ENCODE results near the gene ADGRV1.
"Not testable (repeated sequence)": the region's sequence is repeated elsewhere in the genome, so short reads cannot be mapped to it uniquely, and the experiment has no call there.

The ADGRV1 gene

DNA sequence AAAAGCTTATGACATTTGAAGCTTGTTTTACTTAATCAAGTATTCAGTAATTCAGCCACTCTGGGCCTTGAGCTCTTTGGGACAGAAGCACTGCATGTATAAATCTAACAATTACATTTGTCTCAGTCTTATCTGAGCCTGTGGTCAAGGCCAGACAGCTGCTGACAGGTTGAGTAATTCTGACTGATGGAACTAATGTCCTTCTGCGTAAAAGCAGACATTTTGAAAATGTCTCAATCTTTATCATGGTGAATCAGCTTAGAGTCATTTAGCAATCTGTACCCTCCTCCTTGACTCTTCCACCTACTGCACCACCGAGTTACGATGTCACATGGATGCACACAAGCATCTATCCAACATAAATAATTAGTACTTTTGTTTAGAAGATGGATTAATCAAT is 424.6 kb downstream of the ADGRV1 start:
- no peaks in the 10 kb centered on the region for H3K9me3 Mint-ChIP-seq
- H3K27ac Mint-ChIP-seq: no peak overlapping the region
- no peaks in the 10 kb centered on the region for H3K4me1 Mint-ChIP-seq
- no peak overlapping the region for H3K4me3 Mint-ChIP-seq
- no peaks in the 10 kb centered on the region for H3K27me3 Mint-ChIP-seq
- H3K36me3 Mint-ChIP-seq: no peaks in the 10 kb centered on the region

DNA sequence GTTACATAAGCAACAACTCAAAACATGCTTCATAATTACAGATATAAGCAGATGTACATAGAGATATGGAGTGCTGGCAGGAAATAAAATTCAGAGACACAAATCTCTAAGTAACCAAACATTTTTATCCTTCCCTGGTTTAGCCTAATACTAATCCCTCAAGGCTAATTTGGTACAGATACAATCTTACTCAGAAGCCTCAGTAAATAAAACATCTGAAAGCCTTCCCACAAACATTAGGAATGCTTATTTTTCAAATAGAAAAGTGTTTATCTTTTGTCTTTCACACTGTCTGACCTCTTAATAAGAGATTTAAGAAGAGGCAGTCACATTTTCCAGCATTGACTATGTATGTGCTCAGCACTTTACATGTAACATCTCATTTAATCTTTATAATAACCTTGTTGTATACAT is 425.1 kb downstream of the ADGRV1 start:
- Mint-ChIP-seq H3K27me3 (no peaks in the 10 kb centered on the region), H3K4me3 (no peak overlapping the region), H3K27ac (no peak overlapping the region), H3K36me3 (no peaks in the 10 kb centered on the region), H3K4me1 (no peaks in the 10 kb centered on the region), H3K9me3 (no peaks in the 10 kb centered on the region)

DNA sequence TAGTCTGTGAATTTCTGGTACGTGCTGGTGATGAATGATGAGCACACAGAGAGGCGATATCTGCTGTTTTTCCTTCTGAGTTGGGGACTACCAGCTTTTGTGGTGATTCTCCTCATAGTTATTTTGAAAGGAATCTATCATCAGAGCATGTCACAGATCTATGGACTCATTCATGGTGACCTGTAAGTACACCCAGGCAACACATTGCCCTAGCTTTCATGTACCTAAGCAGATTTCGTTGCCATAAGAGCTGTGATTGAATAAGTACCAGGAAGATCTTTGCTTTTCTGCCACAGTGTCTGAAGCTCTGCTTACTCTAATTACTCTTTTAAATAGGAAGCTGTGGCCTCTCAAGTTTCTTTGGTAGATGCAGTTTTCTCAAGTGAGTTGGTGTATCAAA is 426.7 kb downstream of the ADGRV1 start:
- Mint-ChIP-seq H3K27me3 (no peaks in the 10 kb centered on the region), H3K4me3 (no peak overlapping the region), H3K27ac (no peak overlapping the region), H3K4me1 (no peaks in the 10 kb centered on the region), H3K36me3 (no peaks in the 10 kb centered on the region), H3K9me3 (no peaks in the 10 kb centered on the region)

DNA sequence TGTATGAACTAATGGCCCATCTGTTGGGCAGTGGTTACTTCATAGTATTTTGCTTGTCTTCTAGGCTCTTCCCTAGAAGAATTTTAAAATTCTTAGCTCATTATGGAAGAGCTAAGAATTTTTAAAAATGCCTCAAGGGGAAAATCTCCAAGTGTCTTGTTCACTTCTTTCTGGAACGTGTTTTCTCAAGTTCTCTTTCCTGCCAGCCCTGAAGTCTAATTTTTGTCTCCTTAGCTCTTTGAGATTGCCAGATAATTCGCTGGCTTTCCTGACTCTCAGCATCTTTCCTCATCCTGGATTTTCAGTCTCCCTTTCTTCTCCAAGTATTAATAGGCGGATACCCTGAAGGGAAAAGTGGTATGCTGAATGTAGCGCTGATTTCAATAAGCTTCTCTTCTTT is 429.1 kb downstream of the ADGRV1 start:
- Mint-ChIP-seq H3K36me3 (no peaks in the 10 kb centered on the region), H3K4me3 (no peak overlapping the region), H3K27ac (no peak overlapping the region), H3K9me3 (no peaks in the 10 kb centered on the region), H3K27me3 (no peaks in the 10 kb centered on the region), H3K4me1 (no peaks in the 10 kb centered on the region)

DNA sequence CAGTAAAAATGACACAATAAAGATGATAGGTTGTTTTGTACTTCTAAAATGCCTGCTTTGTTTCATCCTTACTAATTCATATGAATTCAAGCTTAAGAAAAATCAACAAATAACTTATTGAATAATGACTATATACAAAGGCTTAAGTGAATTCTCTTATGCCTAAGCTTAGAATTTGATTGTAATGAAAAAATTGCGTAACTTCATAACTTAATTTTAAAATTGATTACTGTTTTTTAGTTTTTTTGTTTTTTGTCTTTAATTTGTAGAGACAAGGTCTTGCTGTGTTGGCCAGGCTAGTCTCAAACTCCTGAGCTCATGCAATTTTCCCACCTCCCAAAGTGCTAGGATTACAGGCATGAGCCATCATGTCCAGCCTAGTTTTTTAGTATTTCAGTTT is 432.6 kb downstream of the ADGRV1 start:
- no peak overlapping the region for H3K4me3 Mint-ChIP-seq
- H3K36me3 Mint-ChIP-seq: peaks cover 2% of the 10 kb centered on the region
- no peak overlapping the region for H3K27ac Mint-ChIP-seq
- H3K9me3 Mint-ChIP-seq: peaks cover 14% of the 10 kb centered on the region
- peaks cover 5% of the 10 kb centered on the region for H3K27me3 Mint-ChIP-seq
- no peaks in the 10 kb centered on the region for H3K4me1 Mint-ChIP-seq

DNA sequence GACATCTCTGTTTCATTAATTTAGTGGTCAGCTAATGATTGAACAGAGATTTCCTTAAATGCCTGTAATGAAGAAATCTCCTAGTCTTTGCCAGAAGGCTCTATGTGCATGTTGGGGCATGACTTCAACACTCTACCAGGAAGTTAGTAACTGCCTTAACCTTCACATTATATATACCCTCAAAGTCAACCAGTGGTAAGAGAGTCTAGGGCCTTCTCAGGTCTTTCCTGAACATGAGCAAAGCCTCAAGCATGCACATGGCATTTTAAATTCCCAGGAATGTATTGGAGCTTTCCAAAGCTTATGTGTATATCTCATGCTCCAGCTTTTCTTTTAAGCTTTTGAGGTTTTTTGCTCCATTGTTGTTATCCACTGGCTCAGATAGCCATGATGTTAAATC is 436.2 kb downstream of the ADGRV1 start:
- Mint-ChIP-seq H3K4me3 (no peak overlapping the region), H3K27me3 (peaks cover 5% of the 10 kb centered on the region), H3K36me3 (peaks cover 2% of the 10 kb centered on the region), H3K9me3 (peaks cover 14% of the 10 kb centered on the region), H3K4me1 (no peaks in the 10 kb centered on the region), H3K27ac (no peak overlapping the region)

DNA sequence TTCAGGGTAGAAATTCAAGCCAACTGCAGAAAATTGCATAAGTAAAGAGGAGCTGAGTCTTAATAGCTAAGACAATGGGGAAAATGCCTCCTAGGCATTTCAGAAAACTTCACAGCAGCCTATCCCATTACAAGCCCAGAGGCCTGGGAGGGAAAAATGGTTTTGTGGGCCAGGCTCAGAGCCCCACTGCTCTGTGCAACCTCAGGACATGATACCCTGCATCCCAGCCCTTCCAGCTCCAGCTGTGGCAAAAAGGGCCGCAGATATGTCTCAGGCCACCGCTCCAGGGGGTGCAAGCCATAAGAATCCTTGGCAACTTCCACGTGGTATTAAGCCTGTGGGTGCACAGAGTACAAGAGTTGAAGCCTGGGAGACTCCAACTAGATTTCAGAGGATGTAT is 437.5 kb downstream of the ADGRV1 start:
- H3K9me3 Mint-ChIP-seq: peaks cover 14% of the 10 kb centered on the region
- H3K4me1 Mint-ChIP-seq: no peaks in the 10 kb centered on the region
- peaks cover 2% of the 10 kb centered on the region for H3K36me3 Mint-ChIP-seq
- H3K4me3 Mint-ChIP-seq: no peak overlapping the region
- no peak overlapping the region for H3K27ac Mint-ChIP-seq
- H3K27me3 Mint-ChIP-seq: peaks cover 6% of the 10 kb centered on the region

DNA sequence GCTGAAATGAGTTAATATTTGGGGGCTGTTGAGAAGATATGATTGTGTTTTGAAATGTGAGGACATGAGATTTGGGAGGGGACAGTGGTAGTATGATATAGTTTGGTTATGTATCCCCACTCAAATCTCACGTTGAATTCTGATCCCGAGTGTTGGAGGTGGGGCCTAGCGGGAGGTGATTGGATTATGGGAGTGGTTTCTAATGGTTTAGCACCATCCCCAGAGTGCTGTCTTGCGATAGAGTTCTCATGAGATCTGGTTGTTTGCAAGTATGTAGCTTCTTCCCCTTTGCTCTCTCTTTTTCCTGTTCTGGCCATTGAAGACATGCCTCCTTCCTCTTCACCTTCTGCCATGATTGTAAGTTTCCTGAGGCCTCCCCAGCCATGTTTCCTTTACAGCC is 438.5 kb downstream of the ADGRV1 start:
- no peaks in the 10 kb centered on the region for H3K4me1 Mint-ChIP-seq
- H3K4me3 Mint-ChIP-seq: no peak overlapping the region
- H3K36me3 Mint-ChIP-seq: peaks cover 2% of the 10 kb centered on the region
- H3K9me3 Mint-ChIP-seq: peaks cover 14% of the 10 kb centered on the region
- H3K27me3 Mint-ChIP-seq: peaks cover 7% of the 10 kb centered on the region
- H3K27ac Mint-ChIP-seq: no peak overlapping the region

DNA sequence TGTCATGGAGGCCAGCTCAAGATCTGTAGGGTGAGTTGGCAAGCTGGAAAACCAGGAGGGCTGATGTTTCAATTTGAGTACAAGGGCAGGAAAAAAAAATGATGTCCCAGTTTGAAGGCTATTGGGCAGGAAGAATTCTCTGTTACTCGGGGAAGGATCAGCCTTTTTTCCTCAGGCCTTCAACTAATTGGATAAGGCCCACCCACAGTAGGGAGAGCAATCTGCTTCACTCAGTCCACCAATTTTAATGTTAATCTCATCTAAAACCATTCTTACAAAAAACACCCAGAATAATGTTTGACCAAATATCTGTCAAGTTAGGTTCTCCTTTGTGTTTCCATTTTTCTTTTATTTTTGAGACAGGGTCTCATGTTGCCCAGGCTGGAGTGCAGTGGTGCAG is 442.1 kb downstream of the ADGRV1 start:
- Mint-ChIP-seq H3K4me1 (no peaks in the 10 kb centered on the region), H3K36me3 (peaks cover under 1% of the 10 kb centered on the region), H3K4me3 (no peak overlapping the region), H3K27me3 (peaks cover 8% of the 10 kb centered on the region), H3K9me3 (peaks cover 1% of the 10 kb centered on the region), H3K27ac (no peak overlapping the region)

DNA sequence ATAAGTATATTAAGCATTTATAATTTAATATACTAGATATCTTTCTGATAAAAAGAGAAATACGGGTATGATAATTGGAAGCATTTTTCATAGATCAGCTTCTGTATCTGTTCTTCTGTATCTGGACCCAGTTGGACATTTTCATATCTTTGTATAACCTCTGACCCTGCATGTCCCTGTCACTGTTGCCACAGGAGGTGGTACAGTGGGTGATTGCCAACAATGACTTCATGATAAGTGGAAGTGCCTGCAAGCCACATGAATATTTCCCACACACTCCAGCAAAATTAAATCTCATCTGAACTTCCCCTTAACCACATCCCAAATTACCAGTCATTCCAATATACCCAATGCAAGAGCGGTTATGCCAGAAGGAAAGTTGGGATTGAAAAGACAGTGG is 448.1 kb downstream of the ADGRV1 start:
- Mint-ChIP-seq H3K27ac (no peak overlapping the region), H3K27me3 (peaks cover 10% of the 10 kb centered on the region), H3K36me3 (no peaks in the 10 kb centered on the region), H3K9me3 (no peaks in the 10 kb centered on the region), H3K4me3 (no peak overlapping the region), H3K4me1 (no peaks in the 10 kb centered on the region)

DNA sequence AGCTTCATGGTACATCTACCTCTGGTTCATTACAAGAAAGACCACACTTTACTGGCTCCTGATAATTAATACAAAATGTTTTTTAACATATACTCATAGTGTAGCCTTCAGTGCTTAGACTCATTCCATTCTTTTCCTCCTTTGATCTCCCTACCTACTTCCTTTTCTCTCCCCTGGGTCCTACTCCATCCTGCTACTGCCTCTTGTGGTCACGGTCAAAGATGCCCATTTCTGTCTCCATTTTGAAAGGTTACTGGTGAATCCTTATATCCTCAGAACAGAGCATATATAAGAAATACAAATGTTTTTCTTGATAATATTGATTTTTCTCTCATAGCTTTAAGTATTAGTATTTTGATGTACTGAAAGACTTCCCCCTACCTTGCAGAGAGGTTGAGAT is 448.7 kb downstream of the ADGRV1 start:
- Mint-ChIP-seq H3K27ac (no peak overlapping the region), H3K4me3 (no peak overlapping the region), H3K27me3 (peaks cover 9% of the 10 kb centered on the region), H3K36me3 (no peaks in the 10 kb centered on the region), H3K4me1 (no peaks in the 10 kb centered on the region), H3K9me3 (no peaks in the 10 kb centered on the region)

DNA sequence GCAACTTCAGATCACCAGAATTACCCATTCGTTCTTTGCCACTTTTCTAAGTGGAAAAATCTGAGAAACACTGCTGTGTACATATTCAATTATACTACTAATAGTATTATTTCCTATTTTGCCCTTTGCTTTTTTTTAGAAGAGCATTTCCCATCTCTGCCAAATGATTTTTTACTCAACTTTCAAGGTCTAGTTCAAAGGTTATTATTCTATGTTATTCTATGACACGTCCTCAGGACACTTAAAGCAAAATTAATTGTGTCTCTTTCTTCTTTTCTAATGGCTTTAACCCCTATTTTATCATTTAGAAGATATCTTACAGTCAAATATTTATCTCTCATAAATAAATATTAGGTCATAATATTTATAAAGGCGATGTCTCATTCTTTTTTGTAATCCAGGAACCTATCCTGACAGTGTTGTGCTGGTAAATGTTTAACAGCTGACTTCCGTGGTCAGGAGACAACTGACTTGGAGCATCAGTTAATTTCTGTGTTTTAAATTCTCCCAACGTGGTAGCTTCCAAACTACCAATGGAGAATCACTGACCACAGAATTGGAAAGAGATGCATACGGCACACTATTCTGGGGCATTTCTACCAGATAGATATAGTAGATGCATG is 449.3 kb downstream of the ADGRV1 start:
- H3K4me3 Mint-ChIP-seq: no peak overlapping the region

DNA sequence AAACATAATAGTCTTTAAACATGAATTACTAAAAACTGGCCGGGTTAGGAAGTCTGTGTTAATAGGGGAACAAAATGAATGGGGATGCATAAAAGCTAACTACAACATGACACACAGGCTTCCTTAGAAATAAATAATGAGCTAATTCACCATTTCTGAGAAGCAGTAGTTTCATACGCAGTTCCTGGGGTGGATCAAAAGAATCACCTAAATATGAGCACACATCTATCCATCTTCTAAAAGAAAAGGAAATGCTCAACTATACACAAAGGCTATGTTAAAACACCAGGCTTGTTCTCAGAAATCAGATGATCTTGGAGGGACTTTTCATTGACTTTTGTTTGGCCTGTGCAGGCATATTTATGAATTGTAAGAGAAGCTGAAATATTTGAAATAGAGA is 451.5 kb downstream of the ADGRV1 start:
- Mint-ChIP-seq H3K4me1 (no peaks in the 10 kb centered on the region), H3K9me3 (peaks cover 4% of the 10 kb centered on the region), H3K4me3 (no peak overlapping the region), H3K27ac (no peak overlapping the region), H3K36me3 (no peaks in the 10 kb centered on the region), H3K27me3 (peaks cover 10% of the 10 kb centered on the region)

More for the DNA sequence above, 449.3 kb downstream of the ADGRV1 start:
- Mint-ChIP-seq H3K27me3 (peaks cover 8% of the 10 kb centered on the region), H3K4me1 (no peaks in the 10 kb centered on the region), H3K27ac (no peak overlapping the region), H3K36me3 (no peaks in the 10 kb centered on the region), H3K9me3 (no peaks in the 10 kb centered on the region)

DNA sequence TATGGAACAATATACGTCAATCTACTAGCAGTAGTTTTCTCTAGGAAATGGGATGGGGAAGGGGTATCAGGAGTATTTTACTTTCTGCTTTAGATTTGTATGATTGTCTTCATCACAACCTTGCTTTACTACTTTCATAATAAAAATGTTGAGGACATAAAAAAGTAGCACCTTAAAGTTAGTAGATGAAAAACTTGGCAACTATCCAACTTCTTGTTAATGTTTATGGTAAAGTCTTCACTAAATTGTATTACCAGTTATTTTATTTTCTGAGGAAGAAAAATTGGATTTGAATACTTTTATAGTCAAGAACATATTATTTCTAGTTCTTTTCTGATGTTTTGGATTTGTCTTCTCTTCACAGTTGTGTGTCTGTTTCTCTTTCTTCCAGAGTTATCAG is 452.4 kb downstream of the ADGRV1 start:
- no peak overlapping the region for H3K27ac Mint-ChIP-seq
- peaks cover 10% of the 10 kb centered on the region for H3K27me3 Mint-ChIP-seq
- peaks cover 4% of the 10 kb centered on the region for H3K9me3 Mint-ChIP-seq
- no peaks in the 10 kb centered on the region for H3K4me1 Mint-ChIP-seq
- H3K4me3 Mint-ChIP-seq: no peak overlapping the region
- no peaks in the 10 kb centered on the region for H3K36me3 Mint-ChIP-seq

DNA sequence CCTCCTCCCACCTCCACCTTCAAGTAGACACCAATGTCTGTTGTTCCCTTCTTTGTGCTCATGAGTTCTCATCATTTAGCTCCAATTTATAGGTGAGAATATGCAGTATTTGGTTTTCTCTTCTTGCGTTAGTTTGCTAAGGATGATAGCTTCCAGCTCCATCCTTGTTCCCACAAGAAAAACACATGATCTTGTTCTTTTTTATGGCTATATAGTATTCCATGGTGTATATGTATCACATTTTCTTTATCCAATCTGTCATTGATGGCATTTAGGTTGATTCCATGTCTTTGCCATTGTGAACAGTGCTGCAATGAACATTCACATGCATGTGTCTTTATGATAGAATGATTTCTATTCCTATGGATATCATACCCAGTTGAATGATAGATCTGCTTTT is 454.3 kb downstream of the ADGRV1 start:
- not testable (repeated sequence) for H3K36me3 Mint-ChIP-seq, H3K4me3 Mint-ChIP-seq, H3K4me1 Mint-ChIP-seq, H3K27ac Mint-ChIP-seq, H3K27me3 Mint-ChIP-seq, H3K9me3 Mint-ChIP-seq

DNA sequence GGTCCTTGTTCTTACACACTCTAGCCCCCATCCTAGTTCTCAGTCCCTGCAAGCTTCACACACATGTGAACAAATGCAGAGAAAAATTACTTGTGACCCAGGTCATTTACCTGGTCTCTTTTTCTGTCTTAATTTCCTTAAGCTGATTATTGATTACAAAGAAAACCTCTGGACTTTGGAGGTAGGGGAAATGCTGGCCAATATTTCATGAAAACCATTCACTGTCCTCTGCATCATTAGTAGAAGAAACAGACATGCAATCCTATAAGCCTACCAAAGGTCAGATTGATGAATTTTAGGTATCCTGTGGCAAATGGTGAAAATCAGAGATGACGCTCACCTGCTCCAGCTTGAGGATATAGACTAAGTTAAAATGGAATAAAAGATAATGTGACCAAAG is 457.7 kb downstream of the ADGRV1 start:
- Mint-ChIP-seq H3K27me3 (peaks cover 7% of the 10 kb centered on the region), H3K4me3 (no peak overlapping the region), H3K27ac (no peak overlapping the region), H3K4me1 (no peaks in the 10 kb centered on the region), H3K9me3 (peaks cover 4% of the 10 kb centered on the region), H3K36me3 (no peaks in the 10 kb centered on the region)

DNA sequence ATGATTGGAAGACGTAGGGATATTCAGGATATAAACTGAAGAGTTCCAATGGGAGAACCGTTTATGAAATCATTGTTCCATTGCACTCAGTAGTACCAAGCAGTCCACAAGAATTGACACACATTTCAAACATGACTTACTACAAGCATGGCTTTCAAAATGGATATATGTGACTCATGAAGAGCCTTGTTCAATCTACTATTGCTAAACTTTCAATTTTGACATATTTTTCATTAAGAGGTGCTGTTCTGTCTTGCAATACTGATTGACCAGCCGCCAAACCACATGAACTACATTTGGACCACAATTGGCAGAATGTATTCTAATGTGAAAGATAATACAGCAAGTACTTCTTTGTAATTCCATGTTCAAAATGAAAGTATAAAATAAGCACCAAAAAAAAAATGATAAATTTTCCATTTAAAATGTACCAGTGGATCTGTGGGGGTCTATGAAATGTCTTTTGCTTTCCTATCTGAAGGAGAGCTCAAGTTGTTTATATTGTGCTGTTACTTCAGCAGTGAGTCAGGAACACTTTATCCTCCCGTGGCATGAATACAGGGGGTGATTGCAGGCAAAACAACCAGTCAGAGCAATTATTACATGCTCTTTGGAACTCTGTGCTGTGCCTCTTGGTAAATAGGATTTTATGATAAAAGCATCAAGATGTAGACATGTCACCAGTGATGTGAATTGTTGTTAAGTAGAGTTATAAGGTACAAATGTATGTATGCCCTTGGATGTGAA is 458.5 kb downstream of the ADGRV1 start:
- peaks cover 4% of the 10 kb centered on the region for H3K9me3 Mint-ChIP-seq
- H3K36me3 Mint-ChIP-seq: no peaks in the 10 kb centered on the region
- H3K27me3 Mint-ChIP-seq: peaks cover 7% of the 10 kb centered on the region
- H3K4me3 Mint-ChIP-seq: no peak overlapping the region
- no peak overlapping the region for H3K27ac Mint-ChIP-seq
- no peaks in the 10 kb centered on the region for H3K4me1 Mint-ChIP-seq
